HG03108 (cell line): ENCODE data around the gene CPLANE2.
A peak's percentile ranks its signal among the peaks of the same experiment; 100 is the strongest.
"Not testable (repeated sequence)": the region's sequence is repeated elsewhere in the genome, so short reads cannot be mapped to it uniquely, and the experiment has no call there.

Experiments
- ATAC-seq: cut with Tn5 transposase; IDR thresholded peaks from one replicate; pipeline ENCODE4 v1.9.1; 2021; ENCODE audit warnings: moderate library complexity; ENCODE audit not compliant: unreplicated experiment

CPLANE2 gene

DNA sequence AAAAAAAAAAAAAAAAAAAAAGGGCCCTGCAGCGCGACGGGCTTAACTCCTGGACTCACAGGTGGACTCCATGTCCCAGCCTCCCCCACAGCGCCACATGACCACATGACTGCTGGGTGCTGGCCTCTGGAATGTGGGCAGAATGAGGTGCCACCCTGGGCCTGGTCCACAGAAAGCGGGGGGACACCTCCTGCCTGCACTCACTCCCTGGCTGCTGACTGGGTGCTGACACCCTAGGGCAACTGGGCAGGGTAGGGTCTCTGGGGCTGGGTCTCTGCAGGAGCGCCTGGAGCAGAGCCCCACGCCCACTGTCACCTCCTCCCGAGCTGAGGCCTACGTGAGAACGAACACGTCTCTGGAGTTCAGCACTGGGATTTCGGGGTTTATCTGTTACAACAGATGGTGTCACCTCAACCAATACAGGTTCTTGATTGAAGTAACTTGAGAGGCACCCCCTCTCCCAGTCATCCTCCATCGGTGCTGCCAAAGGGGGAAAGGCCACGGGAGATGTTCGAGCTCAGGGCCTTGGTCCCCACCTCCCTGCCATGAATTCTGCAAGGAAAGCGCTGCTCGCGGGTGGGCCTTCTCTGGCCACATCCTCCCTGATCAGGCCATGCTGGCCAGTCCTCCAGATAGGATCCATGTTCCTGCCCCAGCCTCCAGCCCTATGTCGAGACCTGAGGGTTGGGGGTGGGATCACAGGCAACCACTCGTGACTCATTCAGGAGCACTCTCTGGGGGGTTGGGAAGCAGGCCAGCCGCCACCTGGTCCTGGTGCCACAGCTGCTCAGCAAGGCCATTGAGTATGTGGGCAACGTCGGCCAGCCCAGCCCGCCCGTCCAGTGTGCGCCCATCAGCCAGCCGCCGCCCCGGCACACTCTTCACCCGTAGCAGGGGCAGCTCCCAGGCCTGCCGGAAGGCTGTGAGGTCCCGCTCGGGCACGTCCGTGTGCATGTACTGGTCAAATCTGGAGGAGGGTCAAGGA lies 5.4 kb downstream of the CPLANE2 start:
- no peak for ATAC-seq

DNA sequence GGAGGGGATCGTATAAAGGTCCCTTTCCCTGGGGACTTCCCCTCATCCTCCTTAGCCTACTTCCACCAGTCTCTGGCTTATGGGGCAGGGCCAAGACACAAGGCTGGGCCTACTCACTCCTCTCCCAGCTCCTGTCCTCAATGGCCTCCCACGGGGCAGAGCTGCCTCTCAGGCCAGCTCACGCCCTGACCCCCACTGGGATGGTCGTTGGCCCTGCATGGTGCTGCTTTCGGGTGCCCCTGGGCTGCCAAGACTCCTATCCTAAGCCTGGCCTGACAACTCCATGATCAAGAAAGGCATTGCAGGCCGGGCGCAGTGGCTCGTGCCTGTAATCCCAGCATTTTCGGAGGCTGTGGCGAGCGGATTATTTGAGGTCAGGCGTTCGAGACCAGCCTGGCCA lies 6.2 kb downstream of the CPLANE2 start:
- no peak for ATAC-seq

- no peak for ATAC-seq
These were observed 6.8 kb downstream of the CPLANE2 start for GRCh38 chr1:16229976-16230740.

- ATAC-seq, result no peak
These were observed 10.3 kb downstream of the CPLANE2 start for GRCh38 chr1:16226490-16227179.

GRCh38 chr1:16226129-16226489 lies 10.9 kb downstream of the CPLANE2 start:
- no peak for ATAC-seq

DNA sequence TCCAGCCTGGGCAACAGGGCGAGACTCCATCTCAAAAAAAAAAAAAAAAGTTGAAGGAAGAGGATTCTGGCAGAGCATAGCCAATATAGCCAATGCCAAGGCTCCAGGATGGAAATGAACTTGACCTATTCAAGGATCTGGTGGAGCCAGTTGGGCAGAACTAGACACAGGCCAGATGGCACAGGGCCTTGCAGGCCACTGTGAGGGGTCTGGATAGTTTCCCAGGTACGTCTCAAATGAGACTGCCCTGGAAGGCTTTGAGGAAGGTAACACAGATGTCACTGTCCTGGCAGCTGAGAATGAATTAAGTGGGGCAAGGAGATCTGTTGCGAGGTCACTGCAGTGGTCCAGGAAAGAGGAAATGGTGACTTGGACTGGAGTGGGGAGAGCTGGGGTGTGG lies 12.5 kb downstream of the CPLANE2 start:
- no peak for ATAC-seq

- ATAC-seq, result not testable (repeated sequence)
These were observed 14.3 kb downstream of the CPLANE2 start for GRCh38 chr1:16222716-16223115.

DNA sequence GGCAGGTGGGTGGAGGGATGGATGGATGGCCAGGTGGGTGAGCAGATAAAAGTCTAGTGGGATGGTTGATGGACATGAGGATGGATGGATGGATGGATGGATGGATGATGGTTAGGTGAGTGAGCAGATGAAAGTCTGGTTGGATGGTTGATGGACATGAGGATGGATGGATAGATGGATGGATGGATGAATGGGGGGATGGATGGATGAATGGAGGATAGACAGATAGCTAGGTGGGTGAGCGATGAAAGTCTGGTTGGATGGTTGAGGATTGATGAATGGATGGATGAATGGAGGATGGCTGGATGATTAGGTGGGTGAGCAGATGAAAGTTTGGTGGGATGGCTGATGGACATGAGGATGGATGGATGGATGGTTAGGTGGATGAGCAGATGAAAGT lies 15.5 kb downstream of the CPLANE2 start:
- no peak for ATAC-seq

- no peak for ATAC-seq
These were observed 16.9 kb downstream of the CPLANE2 start for GRCh38 chr1:16219968-16220500.

DNA sequence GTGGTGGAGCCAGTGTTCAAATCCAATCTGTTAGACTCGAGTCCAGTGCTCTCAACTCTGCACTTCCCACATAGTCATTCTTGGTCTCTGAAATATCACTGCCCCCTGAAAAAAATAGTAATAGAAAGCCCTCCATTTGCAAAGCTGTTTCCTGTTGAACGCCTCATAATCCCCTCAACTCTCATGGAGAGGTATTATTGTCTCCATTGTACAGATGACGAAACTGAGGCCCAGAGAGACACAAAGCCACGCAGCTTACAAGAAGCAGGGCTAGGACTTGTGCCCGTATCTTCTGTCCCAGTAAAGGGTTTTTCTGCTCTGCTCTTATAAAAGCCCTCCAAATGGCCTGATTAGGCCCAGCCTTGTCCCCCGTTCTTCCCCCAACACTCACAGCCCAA lies 18.3 kb downstream of the CPLANE2 start:
- no peak for ATAC-seq

DNA sequence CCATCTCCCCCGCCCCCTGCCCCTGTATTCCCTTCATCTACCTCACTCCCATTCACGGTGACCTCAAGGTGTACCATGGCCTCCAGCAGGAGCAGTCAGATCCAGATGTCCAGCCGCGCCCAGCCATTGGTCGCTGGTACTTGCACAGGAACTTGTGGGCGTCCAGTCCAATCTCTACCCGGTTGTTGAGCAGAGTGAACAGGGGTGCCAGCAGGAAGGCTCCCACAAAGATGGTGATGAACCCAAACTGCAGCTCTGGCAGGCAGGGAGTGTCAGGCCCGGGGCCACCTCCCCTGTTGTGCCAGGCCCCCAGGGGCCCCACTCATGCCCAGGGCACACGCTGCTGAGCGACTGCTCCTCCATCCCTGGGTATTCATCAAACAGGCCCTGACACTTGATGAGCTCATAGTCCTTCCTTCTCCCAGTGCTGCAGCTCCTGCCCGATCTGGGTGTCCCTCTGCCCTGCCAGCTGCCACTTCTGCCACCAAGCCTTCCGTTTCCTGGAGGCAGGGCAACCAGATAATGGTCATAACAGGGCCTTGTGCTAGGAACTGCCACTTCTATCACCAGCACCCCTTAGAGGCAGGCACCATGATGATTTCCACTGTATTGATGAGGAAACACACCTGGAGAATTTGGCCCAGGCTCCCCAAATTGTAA lies 18.8 kb downstream of the CPLANE2 start:
- ATAC-seq, result no peak

- peak; percentile 88 for ATAC-seq
These were observed 19.8 kb downstream of the CPLANE2 start for GRCh38 chr1:16217061-16217785.

- ATAC-seq, result peak; percentile 42
These were observed 20.9 kb downstream of the CPLANE2 start for GRCh38 chr1:16215882-16216753.

GRCh38 chr1:16215240-16215639 lies 21.7 kb downstream of the CPLANE2 start:
- not testable (repeated sequence) for ATAC-seq

DNA sequence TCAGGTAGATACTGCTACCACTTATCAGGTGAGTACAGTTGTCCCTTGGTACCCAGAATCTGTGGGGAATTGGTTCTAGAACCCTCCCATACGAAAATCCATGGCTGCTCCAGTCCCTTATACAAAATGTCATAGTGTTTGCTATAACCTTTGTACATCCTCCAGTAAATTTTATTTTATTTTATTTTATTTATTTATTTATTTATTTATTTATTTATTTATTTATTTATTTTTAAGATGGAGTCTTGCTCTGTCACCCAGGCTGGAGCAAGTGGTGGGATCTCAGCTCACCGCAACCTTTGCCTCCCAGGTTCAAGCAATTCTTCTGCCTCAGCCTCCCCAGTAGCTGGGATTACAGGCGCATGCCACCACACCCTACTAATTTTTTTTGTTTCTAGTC lies 23.4 kb downstream of the CPLANE2 start:
- not testable (repeated sequence) for ATAC-seq

DNA sequence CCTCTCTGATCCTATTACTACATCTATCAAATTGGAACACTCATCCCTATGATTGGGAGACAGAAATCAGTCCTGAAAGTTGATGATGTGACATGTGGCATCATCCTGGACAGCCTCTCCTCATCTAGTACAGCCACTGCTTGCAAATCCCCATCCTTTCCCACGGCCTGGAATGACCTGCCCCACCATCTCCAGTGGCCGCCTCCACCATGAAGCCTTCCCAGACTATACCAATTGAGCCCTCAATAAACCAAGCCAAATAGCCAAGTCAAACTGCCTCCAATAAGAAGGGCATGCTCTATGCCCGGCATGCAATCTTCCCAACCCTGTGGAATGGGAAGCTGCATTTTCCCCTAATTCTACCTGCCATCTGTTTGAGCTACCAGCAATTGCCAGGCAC lies 24.0 kb downstream of the CPLANE2 start:
- ATAC-seq, result no peak

DNA sequence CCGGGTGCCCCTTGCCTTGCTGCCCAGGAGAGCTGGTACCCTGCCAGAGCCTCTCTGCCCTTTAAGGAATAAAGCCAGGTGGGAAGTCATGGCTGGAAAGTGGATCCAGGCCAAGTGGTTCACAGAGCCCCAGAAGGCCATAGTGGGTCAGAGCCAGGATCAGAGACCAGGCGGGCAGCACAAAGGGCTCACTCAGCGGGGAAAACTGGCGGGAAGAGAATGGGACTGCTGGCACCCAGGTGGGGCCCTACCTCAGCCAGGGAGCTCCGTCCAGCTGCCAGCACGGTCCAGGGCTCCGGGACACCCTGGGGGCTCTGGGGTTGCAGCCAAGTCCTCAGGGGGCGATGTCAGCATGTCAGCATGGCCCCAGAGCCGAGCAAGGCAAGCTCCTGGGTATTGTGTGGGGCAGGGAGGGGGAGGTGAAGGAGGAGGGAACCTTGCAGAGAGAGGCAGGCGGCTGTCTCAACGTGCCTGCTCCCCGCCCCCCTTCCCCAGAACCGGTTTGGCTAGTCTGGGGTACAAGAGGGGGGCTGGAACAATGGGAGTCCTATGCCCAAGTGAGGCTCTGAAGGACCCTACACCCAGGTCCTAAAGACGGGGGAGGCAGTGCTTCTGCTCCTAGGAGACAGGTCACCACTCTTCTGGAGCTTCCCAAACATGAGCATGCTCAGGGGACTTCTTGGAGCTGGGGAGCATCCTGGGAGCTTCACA lies 24.6 kb downstream of the CPLANE2 start, which contains the start of gene ARHGEF19:
Gene ARHGEF19, minus strand, starts transcription at position 402 of the 711 bp plus-strand sequence. CDS start 3,598 bp downstream, outside the sequence.
- no peak for ATAC-seq

GRCh38 chr1:16211824-16212223 lies 25.2 kb downstream of the CPLANE2 start:
- no peak for ATAC-seq
